Loucy (cell line): ENCODE results near the gene MAP2K1.
A peak's percentile ranks its signal among the peaks of the same experiment; 100 is the strongest.

Experiments
- H2AFZ ChIP-seq: fragments of 200-600 bp; sonication (generic); 2 replicates; pipeline ENCODE4 v1.6.0; 2016; ENCODE audit warnings: antibody characterized with exemption, mild to moderate bottlenecking, low read length, moderate library complexity
- H3F3A ChIP-seq: fragments of 200-600 bp; 2 replicates; pipeline ENCODE4 v1.6.0; 2016; ENCODE audit warnings: antibody characterized with exemption, low read depth, mild to moderate bottlenecking
- H3K27me3 ChIP-seq: fragments of 200-600 bp; sonication (generic); 2 replicates; pipeline ENCODE4 v1.6.1; 2014; ENCODE audit warnings: low read length, mild to moderate bottlenecking; ENCODE audit not compliant: insufficient read depth, poor library complexity, severe bottlenecking
- H3K36me3 ChIP-seq: fragments of 200-600 bp; sonication (generic); 2 replicates; pipeline ENCODE4 v1.6.1; 2016; ENCODE audit warnings: low read length; ENCODE audit not compliant: insufficient read depth
- H3K4me1 ChIP-seq: fragments of 200-600 bp; sonication (generic); 2 replicates; pipeline ENCODE4 v1.5.1; 2014; ENCODE audit warnings: low read length, mild to moderate bottlenecking; ENCODE audit not compliant: insufficient read depth, poor library complexity, severe bottlenecking
- H3K4me2 ChIP-seq: fragments of 200-600 bp; sonication (generic); 2 replicates; pipeline ENCODE4 v1.6.0; 2014; ENCODE audit warnings: antibody characterized with exemption, low read length, low read depth, mild to moderate bottlenecking; ENCODE audit not compliant: poor library complexity, severe bottlenecking
- H3K4me3 ChIP-seq: fragments of 200-600 bp; sonication (generic); 2 replicates; pipeline ENCODE4 v1.5.1; 2014; ENCODE audit warnings: low read length, mild to moderate bottlenecking, mixed read lengths; ENCODE audit not compliant: poor library complexity, severe bottlenecking
- H3K79me2 ChIP-seq: fragments of 200-600 bp; sonication (generic); 2 replicates; pipeline ENCODE4 v1.6.1; 2014; ENCODE audit warnings: low read length; ENCODE audit not compliant: insufficient read depth
- H3K9ac ChIP-seq: fragments of 200-600 bp; sonication (generic); 2 replicates; pipeline ENCODE4 v1.6.0; 2014; ENCODE audit warnings: mild to moderate bottlenecking, low read depth, low read length, moderate library complexity; ENCODE audit not compliant: poor library complexity, severe bottlenecking
- H3K9me2 ChIP-seq: fragments of 200-600 bp; sonication (generic); replicated peaks from 2 replicates; pipeline ENCODE4 v1.6.1; 2016; ENCODE audit warnings: low read depth, low read length, mixed read lengths
- H3K9me3 ChIP-seq: fragments of 200-600 bp; sonication (generic); 2 replicates; pipeline ENCODE4 v1.6.1; 2014; ENCODE audit warnings: mild to moderate bottlenecking, antibody characterized with exemption, low read length, low read depth; ENCODE audit not compliant: insufficient read depth
- H4K20me1 ChIP-seq: fragments of 200-600 bp; sonication (generic); 2 replicates; pipeline ENCODE4 v1.6.0; 2014; ENCODE audit warnings: antibody characterized with exemption, low read length, mild to moderate bottlenecking; ENCODE audit not compliant: insufficient read depth, poor library complexity, severe bottlenecking
- EZH2phosphoT487 ChIP-seq: fragments of 200-600 bp; IDR thresholded peaks from 2 replicates; pipeline ENCODE4 v1.6.1; 2018; ENCODE audit warnings: antibody characterized with exemption, mild to moderate bottlenecking, moderate library complexity, borderline replicate concordance
- TF ChIP-seq, protein P1 (sequence below): fragments of 200-600 bp; sonication (generic); conservative IDR thresholded peaks from 2 replicates; pipeline ENCODE4 v1.5.1; 2014; ENCODE audit warnings: mild to moderate bottlenecking, antibody characterized with exemption, low read length

Gene MAP2K1

DNA sequence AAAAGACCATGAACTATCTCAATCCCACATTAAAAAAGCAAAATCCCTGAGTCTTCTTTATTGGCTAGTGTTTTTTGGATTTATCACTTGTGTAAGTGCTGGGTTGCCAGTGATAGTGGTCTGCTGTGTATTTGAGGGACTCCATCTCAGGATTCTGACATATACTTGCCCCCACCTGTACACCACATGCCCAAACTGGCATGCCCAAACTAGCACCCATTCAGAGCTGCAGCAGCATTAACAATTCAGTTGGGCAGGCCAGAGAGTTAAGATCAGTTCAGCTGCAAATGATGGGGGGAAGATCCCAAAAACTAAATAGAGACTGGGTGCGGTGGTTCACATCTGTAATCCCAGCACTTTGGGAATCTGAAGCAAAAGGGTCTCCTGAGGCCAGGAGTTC lies 23.9 kb upstream of the MAP2K1 start:
- H2AFZ ChIP-seq: no peak overlapping the region
- H3K27me3 ChIP-seq: no peaks in the 10 kb centered on the region
- H3K4me3 ChIP-seq: no peak overlapping the region
- H3K9me3 ChIP-seq: no peaks in the 10 kb centered on the region
- no peak overlapping the region for H3K4me2 ChIP-seq
- H3K79me2 ChIP-seq: no peaks in the 10 kb centered on the region
- H3K9ac ChIP-seq: no peak overlapping the region
- no peaks in the 10 kb centered on the region for H3F3A ChIP-seq
- H3K4me1 ChIP-seq: no peaks in the 10 kb centered on the region
- no peaks in the 10 kb centered on the region for H3K9me2 ChIP-seq
- no peaks in the 10 kb centered on the region for H3K36me3 ChIP-seq
- no peak for TF ChIP-seq EZH2phosphoT487
- TF ChIP-seq, protein P1, sequence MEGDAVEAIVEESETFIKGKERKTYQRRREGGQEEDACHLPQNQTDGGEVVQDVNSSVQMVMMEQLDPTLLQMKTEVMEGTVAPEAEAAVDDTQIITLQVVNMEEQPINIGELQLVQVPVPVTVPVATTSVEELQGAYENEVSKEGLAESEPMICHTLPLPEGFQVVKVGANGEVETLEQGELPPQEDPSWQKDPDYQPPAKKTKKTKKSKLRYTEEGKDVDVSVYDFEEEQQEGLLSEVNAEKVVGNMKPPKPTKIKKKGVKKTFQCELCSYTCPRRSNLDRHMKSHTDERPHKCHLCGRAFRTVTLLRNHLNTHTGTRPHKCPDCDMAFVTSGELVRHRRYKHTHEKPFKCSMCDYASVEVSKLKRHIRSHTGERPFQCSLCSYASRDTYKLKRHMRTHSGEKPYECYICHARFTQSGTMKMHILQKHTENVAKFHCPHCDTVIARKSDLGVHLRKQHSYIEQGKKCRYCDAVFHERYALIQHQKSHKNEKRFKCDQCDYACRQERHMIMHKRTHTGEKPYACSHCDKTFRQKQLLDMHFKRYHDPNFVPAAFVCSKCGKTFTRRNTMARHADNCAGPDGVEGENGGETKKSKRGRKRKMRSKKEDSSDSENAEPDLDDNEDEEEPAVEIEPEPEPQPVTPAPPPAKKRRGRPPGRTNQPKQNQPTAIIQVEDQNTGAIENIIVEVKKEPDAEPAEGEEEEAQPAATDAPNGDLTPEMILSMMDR: no peak
- no peaks in the 10 kb centered on the region for H4K20me1 ChIP-seq

DNA sequence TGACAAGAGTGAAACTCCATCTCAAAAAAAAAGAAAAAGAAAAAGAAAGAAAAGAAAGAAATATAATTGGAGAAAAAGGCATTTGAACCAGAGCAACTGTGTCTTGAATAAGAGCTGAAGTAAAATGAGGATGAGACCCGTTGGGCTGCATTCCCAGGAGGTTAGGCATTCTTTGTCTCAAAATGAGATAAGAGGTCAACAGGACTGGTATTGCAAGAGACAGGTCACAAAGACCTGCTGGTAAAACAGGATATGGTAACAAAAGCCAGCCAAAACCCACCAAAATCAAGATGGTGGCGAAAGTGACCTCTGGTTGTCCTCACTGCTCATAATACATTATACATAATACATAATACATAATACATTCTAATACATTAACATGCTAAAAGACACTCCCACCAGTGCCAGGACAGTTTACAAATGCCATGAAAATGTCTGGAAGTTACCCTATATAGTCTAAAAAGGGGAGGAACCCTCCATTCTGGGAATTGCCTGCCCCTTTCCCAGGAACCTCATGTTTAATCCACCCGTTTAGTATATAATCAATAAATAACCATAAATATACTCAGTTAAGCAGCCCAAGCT lies 21.7 kb upstream of the MAP2K1 start:
- H3K4me1 ChIP-seq: peaks cover 7% of the 10 kb centered on the region
- no peak overlapping the region for H2AFZ ChIP-seq
- no peaks in the 10 kb centered on the region for H3K27me3 ChIP-seq
- H3K4me2 ChIP-seq: no peak overlapping the region
- H3K79me2 ChIP-seq: no peaks in the 10 kb centered on the region
- H3K9me3 ChIP-seq: no peaks in the 10 kb centered on the region
- H4K20me1 ChIP-seq: no peaks in the 10 kb centered on the region
- H3F3A ChIP-seq: 0 out of 2 replicates have a peak, but pooled peaks cover 4% of the 10 kb centered on the region
- TF ChIP-seq, protein P1: no peak
- TF ChIP-seq EZH2phosphoT487: no peak
- H3K36me3 ChIP-seq: no peaks in the 10 kb centered on the region
- H3K4me3 ChIP-seq: no peak overlapping the region
- no peak overlapping the region for H3K9ac ChIP-seq
- H3K9me2 ChIP-seq: no peaks in the 10 kb centered on the region

DNA sequence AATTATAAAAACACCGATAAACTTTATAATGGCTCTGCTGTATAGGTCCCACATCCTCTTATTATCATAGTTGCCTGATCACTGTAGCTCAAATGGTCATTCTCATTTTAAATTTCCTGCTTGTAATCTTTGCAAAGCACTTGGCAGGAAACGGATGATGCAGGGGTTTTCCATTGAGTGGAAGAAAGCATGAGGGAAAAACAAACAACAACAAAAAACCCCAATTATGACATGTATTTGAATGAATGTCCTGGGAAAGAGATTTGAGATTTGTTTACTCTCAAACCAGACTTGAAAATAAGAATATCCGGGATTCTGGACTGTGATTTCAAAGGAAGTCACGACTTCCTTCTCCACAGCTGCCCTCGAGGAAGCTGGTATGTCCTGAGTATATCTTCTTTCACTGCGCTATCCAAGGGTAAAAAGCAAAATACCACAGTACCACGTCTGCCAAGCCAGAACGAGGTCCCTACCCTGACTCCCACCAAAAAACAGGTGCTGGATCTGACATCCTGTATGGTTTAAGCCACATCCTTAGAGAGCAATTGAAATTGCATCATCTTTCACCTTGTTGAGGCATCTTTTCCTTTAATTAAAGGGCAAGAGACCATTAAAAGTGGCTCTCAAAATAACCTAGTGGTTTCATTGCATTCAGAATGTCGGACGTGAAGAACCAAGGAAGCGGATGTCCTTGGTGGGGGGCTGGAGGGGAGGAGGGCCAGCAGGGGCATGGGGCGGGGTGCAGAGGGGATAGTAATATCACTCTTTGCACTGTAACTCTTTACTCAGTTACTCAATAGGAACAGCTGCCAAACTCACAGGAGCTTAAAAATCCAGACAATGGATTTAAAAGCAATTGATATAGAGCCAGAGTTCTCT lies 16.7 kb upstream of the MAP2K1 start:
- Histone ChIP-seq H3K27me3 (no peaks in the 10 kb centered on the region), H3K79me2 (no peaks in the 10 kb centered on the region), H3K9me3 (no peaks in the 10 kb centered on the region), H3K4me1 (peaks cover 14% of the 10 kb centered on the region), H3K9me2 (no peaks in the 10 kb centered on the region), H3K4me2 (peak overlapping the region; percentile 67), H3K36me3 (no peaks in the 10 kb centered on the region), H2AFZ (peak overlapping the region; percentile 80), H4K20me1 (no peaks in the 10 kb centered on the region), H3K4me3 (peak overlapping the region; percentile 45), H3K9ac (peak overlapping the region; percentile 59), H3F3A (peaks cover 4% of the 10 kb centered on the region; the same call in 1 of the 2 replicates)
- no peak for TF ChIP-seq EZH2phosphoT487
- TF ChIP-seq, protein P1: no peak
